ENCODE results near the gene PRSS56.

Gene PRSS56

GRCh38 chr2:232491139-232491780 is 28.9 kb upstream of the PRSS56 start:
- H3K4me1 Mint-ChIP-seq (ENCODE audit: low read depth): no peaks in the 10 kb centered on the region
- no peak overlapping the region for H3K4me3 Mint-ChIP-seq
- intact Hi-C loops (cut with micrococcal nuclease): no loop called here
- no peak overlapping the region for H3K27ac Mint-ChIP-seq
- H3K9me3 Mint-ChIP-seq: no peaks in the 10 kb centered on the region
- no peaks in the 10 kb centered on the region for H3K36me3 Mint-ChIP-seq (ENCODE audit: low read depth)
- peaks cover 50% of the 10 kb centered on the region for H3K27me3 Mint-ChIP-seq

DNA sequence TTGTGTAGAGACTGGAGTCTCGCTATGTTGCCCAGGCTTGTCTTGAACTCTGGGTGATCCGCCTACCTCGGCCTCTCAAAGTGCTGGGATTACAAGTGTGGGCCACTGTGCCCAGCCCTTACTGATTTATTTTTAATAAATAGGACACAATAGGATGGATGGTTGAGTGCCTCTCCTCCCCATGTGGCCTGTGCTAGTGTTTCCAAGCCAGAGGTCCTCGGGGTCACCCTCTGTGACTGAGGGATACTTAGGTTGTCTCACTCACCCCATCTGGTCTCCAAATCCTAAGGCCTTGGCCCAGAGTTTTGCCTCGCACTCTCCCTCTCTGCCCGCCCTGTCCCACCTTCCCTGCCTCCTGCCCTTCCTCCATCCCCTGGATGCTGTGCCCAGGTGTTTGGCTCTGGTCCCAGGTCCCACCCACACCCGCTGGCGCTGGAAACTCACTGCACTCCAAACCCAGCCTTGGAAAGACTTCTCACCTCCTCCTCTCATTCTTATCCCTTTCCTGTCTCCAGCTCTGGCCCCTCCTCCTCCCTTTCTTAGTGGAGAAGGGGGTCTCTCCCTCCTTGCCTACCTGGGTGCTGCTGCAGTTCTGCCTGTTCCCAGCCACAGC is 27.8 kb upstream of the PRSS56 start:
- H3K9me3 Mint-ChIP-seq: no peaks in the 10 kb centered on the region
- intact Hi-C loops (cut with micrococcal nuclease): no loop called here
- peaks cover 41% of the 10 kb centered on the region for H3K27me3 Mint-ChIP-seq
- no peak overlapping the region for H3K4me3 Mint-ChIP-seq
- H3K36me3 Mint-ChIP-seq (ENCODE audit: low read depth): no peaks in the 10 kb centered on the region
- H3K27ac Mint-ChIP-seq: no peak overlapping the region
- no peaks in the 10 kb centered on the region for H3K4me1 Mint-ChIP-seq (ENCODE audit: low read depth)

- Mint-ChIP-seq H3K9me3 (no peaks in the 10 kb centered on the region), H3K36me3 (ENCODE audit: low read depth) (no peaks in the 10 kb centered on the region), H3K4me3 (no peak overlapping the region), H3K27me3 (peaks cover 39% of the 10 kb centered on the region), H3K27ac (no peak overlapping the region), H3K4me1 (ENCODE audit: low read depth) (no peaks in the 10 kb centered on the region)
- intact Hi-C loops (cut with micrococcal nuclease): no loop called here
These were observed 27.1 kb upstream of the PRSS56 start for GRCh38 chr2:232492963-232493700.

DNA sequence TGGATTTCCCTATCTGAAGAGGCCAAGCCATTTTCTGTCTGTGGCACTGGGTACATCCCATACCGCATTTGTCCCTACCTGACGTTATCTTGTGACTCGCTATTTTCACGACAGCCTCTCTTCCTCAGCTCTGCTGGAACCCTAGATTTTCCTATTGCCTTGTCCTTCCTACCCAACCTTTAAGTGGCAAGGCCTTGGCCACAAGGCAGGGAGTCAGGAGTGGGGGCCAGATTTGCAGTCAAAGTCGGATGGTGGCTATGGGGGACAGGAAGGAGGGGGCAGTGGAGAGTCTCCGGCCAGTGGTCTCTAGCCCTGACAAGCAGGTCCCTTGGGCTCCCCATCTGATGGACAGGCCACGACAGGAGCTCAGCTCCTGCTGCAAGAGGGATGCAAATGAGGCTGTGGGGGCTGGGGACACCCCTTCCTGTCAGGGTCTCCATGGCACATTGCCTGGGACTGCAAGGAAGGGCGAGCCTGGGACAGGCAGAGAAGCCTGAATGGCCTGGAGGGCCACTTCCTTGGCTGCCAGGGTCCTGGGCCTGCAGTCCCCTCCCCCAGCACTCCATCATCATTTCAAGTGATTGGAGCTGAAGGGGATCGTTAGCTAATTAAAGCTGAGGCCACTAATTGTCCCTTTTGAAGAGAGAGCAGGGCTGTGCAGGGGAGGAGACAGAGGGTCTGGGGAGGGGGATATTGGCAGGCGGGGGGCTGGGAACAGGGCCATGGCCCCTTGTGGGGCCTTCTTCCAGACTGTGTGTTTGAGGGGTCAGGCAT is 26.3 kb upstream of the PRSS56 start:
- H3K27ac Mint-ChIP-seq: no peak overlapping the region
- H3K9me3 Mint-ChIP-seq: no peaks in the 10 kb centered on the region
- H3K36me3 Mint-ChIP-seq (ENCODE audit: low read depth): no peaks in the 10 kb centered on the region
- intact Hi-C loops (cut with micrococcal nuclease): no loop called here
- no peak overlapping the region for H3K4me3 Mint-ChIP-seq
- no peaks in the 10 kb centered on the region for H3K4me1 Mint-ChIP-seq (ENCODE audit: low read depth)
- peaks cover 34% of the 10 kb centered on the region for H3K27me3 Mint-ChIP-seq

GRCh38 chr2:232494542-232494941 is 25.6 kb upstream of the PRSS56 start:
- Mint-ChIP-seq H3K27ac (no peak overlapping the region), H3K27me3 (peaks cover 28% of the 10 kb centered on the region), H3K4me3 (no peak overlapping the region), H3K4me1 (ENCODE audit: low read depth) (no peaks in the 10 kb centered on the region), H3K36me3 (ENCODE audit: low read depth) (no peaks in the 10 kb centered on the region), H3K9me3 (no peaks in the 10 kb centered on the region)
- intact Hi-C loops (cut with micrococcal nuclease): no loop called here

DNA sequence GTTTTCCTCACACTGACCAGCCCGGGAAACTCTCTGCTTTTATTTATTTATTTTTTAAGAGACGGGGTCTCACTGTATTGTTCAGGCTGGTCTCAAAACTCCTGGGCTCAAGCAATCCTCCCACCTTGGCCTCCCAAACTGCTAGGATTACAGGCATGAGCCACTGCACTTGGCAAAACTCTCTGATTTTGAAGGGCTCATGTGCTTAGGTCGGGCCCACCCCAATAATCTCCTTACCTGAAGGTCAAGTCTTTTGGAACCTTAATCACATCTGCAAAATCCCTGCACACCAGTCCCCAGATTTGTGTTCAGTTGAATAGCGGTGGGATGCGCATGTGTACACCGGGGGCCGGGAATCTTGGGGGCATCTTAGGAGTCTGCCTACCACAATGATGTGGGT is 24.9 kb upstream of the PRSS56 start:
- intact Hi-C loops (cut with micrococcal nuclease): no loop called here
- no peaks in the 10 kb centered on the region for H3K9me3 Mint-ChIP-seq
- H3K36me3 Mint-ChIP-seq (ENCODE audit: low read depth): no peaks in the 10 kb centered on the region
- no peak overlapping the region for H3K4me3 Mint-ChIP-seq
- no peaks in the 10 kb centered on the region for H3K4me1 Mint-ChIP-seq (ENCODE audit: low read depth)
- H3K27ac Mint-ChIP-seq: no peak overlapping the region
- peaks cover 24% of the 10 kb centered on the region for H3K27me3 Mint-ChIP-seq

- no peaks in the 10 kb centered on the region for H3K36me3 Mint-ChIP-seq (ENCODE audit: low read depth)
- peaks cover 32% of the 10 kb centered on the region for H3K27me3 Mint-ChIP-seq
- H3K9me3 Mint-ChIP-seq: no peaks in the 10 kb centered on the region
- H3K27ac Mint-ChIP-seq: no peak overlapping the region
- intact Hi-C loops (cut with micrococcal nuclease): no loop called here
- H3K4me1 Mint-ChIP-seq (ENCODE audit: low read depth): no peaks in the 10 kb centered on the region
- no peak overlapping the region for H3K4me3 Mint-ChIP-seq
These were observed 23.5 kb upstream of the PRSS56 start for GRCh38 chr2:232496501-232497270.

DNA sequence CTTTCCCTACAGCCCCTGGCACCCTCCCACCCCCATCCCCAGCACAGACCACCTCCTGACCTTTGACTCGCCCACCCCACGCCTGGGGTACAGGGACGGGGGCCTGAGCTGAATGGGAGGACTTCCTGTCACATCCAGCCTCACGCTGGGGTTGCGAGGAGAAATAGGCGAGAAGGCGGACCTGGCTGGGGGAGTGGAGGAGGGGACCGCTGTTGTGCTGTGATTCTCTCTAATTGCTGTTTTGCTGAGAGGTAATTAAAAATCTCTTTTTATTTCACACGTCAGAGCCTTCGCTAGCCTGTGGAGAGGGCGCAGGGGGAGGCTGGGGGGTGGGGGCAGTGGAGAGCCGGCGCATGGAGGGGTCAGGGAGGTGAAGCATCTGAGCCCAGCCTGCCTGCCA is 22.8 kb upstream of the PRSS56 start:
- Mint-ChIP-seq H3K4me3 (no peak overlapping the region), H3K36me3 (ENCODE audit: low read depth) (no peaks in the 10 kb centered on the region), H3K27ac (no peak overlapping the region), H3K4me1 (ENCODE audit: low read depth) (no peaks in the 10 kb centered on the region), H3K9me3 (no peaks in the 10 kb centered on the region), H3K27me3 (peaks cover 34% of the 10 kb centered on the region)
- intact Hi-C loops (cut with micrococcal nuclease): no loop called here

GRCh38 chr2:232498452-232498851 is 21.7 kb upstream of the PRSS56 start:
- no peaks in the 10 kb centered on the region for H3K9me3 Mint-ChIP-seq
- no peak overlapping the region for H3K27ac Mint-ChIP-seq
- no peaks in the 10 kb centered on the region for H3K36me3 Mint-ChIP-seq (ENCODE audit: low read depth)
- no peak overlapping the region for H3K4me3 Mint-ChIP-seq
- peaks cover under 1% of the 10 kb centered on the region for H3K4me1 Mint-ChIP-seq (ENCODE audit: low read depth)
- intact Hi-C loops (cut with micrococcal nuclease): no loop called here
- H3K27me3 Mint-ChIP-seq: peaks cover 39% of the 10 kb centered on the region

GRCh38 chr2:232501331-232501771 is 18.8 kb upstream of the PRSS56 start:
- Mint-ChIP-seq H3K9me3 (no peaks in the 10 kb centered on the region), H3K27ac (no peak overlapping the region), H3K4me3 (no peak overlapping the region), H3K36me3 (ENCODE audit: low read depth) (no peaks in the 10 kb centered on the region), H3K4me1 (ENCODE audit: low read depth) (peaks cover 6% of the 10 kb centered on the region), H3K27me3 (peaks cover 65% of the 10 kb centered on the region)
- intact Hi-C loops (cut with micrococcal nuclease): no loop called here

GRCh38 chr2:232501794-232502390 is 18.3 kb upstream of the PRSS56 start:
- Mint-ChIP-seq H3K27ac (no peak overlapping the region), H3K9me3 (no peaks in the 10 kb centered on the region), H3K36me3 (ENCODE audit: low read depth) (no peaks in the 10 kb centered on the region), H3K27me3 (peaks cover 70% of the 10 kb centered on the region), H3K4me3 (no peak overlapping the region), H3K4me1 (ENCODE audit: low read depth) (peaks cover 6% of the 10 kb centered on the region)
- intact Hi-C loops (cut with micrococcal nuclease): no loop called here

- intact Hi-C loops (cut with micrococcal nuclease): no loop called here
These were observed 17.7 kb upstream of the PRSS56 start for GRCh38 chr2:232502511-232502910.

More at GRCh38 chr2:232502511-232502910, 17.7 kb upstream of the PRSS56 start:
- Mint-ChIP-seq H3K4me1 (ENCODE audit: low read depth) (peaks cover 6% of the 10 kb centered on the region), H3K36me3 (ENCODE audit: low read depth) (no peaks in the 10 kb centered on the region), H3K27me3 (peaks cover 76% of the 10 kb centered on the region), H3K4me3 (no peak overlapping the region), H3K9me3 (no peaks in the 10 kb centered on the region), H3K27ac (no peak overlapping the region)
